D721Med (cell line): ENCODE results near the gene ASB6.

ENCODE experiments used
- DNase-seq: peaks from one replicate; pipeline ENCODE4 v3.0.0; 2011; ENCODE audit warnings: low spot score; ENCODE audit not compliant: insufficient read length
- FAIRE-seq: peaks from 2 replicates; lab custom pipeline; 2011; peaks lifted over from hg19 to GRCh38; lab: Jason Lieb, UNC
- TF ChIP-seq, protein P1 (sequence below): IDR thresholded peaks from 2 replicates; pipeline ENCODE4 v1.5.1; 2012; ENCODE audit warnings: mild to moderate bottlenecking, control low read depth; ENCODE audit not compliant: insufficient read depth; ENCODE audit errors: missing control alignments

Gene ASB6

DNA sequence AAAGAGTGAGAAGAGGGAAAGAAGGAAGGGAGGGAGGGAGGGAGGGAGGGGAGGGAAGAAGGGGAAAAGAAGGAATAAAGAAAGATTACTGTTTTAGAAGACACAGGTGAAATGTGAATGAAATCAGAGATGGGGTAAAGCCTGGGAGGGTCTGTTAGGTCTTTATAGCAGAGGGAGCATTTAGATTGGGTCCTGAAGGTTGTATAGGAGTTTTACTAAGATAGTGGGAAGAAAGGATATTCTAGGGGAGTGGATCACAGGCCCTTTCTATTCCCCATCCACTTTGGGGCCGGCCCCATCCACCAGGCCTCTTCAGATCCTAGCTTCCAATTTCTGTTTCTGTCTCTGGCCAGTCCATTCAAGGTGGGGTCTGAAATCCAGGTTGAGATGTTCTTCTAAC is 56.6 kb downstream of the ASB6 start:
- TF ChIP-seq, protein P1, sequence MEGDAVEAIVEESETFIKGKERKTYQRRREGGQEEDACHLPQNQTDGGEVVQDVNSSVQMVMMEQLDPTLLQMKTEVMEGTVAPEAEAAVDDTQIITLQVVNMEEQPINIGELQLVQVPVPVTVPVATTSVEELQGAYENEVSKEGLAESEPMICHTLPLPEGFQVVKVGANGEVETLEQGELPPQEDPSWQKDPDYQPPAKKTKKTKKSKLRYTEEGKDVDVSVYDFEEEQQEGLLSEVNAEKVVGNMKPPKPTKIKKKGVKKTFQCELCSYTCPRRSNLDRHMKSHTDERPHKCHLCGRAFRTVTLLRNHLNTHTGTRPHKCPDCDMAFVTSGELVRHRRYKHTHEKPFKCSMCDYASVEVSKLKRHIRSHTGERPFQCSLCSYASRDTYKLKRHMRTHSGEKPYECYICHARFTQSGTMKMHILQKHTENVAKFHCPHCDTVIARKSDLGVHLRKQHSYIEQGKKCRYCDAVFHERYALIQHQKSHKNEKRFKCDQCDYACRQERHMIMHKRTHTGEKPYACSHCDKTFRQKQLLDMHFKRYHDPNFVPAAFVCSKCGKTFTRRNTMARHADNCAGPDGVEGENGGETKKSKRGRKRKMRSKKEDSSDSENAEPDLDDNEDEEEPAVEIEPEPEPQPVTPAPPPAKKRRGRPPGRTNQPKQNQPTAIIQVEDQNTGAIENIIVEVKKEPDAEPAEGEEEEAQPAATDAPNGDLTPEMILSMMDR = no peak
- DNase-seq (no peak), FAIRE-seq (no peak)
